Raji (cell line): ENCODE data around the gene CAMSAP3.

ENCODE experiments used
- POLR2A ChIP-seq: IDR thresholded peaks from 2 replicates; pipeline ENCODE4 v1.6.1; 2011; ENCODE audit warnings: low read depth, low read length, control low read depth; ENCODE audit not compliant: insufficient read depth

The CAMSAP3 gene, protein sequence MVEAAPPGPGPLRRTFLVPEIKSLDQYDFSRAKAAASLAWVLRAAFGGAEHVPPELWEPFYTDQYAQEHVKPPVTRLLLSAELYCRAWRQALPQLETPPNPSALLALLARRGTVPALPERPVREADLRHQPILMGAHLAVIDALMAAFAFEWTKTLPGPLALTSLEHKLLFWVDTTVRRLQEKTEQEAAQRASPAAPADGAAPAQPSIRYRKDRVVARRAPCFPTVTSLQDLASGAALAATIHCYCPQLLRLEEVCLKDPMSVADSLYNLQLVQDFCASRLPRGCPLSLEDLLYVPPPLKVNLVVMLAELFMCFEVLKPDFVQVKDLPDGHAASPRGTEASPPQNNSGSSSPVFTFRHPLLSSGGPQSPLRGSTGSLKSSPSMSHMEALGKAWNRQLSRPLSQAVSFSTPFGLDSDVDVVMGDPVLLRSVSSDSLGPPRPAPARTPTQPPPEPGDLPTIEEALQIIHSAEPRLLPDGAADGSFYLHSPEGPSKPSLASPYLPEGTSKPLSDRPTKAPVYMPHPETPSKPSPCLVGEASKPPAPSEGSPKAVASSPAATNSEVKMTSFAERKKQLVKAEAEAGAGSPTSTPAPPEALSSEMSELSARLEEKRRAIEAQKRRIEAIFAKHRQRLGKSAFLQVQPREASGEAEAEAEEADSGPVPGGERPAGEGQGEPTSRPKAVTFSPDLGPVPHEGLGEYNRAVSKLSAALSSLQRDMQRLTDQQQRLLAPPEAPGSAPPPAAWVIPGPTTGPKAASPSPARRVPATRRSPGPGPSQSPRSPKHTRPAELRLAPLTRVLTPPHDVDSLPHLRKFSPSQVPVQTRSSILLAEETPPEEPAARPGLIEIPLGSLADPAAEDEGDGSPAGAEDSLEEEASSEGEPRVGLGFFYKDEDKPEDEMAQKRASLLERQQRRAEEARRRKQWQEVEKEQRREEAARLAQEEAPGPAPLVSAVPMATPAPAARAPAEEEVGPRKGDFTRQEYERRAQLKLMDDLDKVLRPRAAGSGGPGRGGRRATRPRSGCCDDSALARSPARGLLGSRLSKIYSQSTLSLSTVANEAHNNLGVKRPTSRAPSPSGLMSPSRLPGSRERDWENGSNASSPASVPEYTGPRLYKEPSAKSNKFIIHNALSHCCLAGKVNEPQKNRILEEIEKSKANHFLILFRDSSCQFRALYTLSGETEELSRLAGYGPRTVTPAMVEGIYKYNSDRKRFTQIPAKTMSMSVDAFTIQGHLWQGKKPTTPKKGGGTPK

DNA sequence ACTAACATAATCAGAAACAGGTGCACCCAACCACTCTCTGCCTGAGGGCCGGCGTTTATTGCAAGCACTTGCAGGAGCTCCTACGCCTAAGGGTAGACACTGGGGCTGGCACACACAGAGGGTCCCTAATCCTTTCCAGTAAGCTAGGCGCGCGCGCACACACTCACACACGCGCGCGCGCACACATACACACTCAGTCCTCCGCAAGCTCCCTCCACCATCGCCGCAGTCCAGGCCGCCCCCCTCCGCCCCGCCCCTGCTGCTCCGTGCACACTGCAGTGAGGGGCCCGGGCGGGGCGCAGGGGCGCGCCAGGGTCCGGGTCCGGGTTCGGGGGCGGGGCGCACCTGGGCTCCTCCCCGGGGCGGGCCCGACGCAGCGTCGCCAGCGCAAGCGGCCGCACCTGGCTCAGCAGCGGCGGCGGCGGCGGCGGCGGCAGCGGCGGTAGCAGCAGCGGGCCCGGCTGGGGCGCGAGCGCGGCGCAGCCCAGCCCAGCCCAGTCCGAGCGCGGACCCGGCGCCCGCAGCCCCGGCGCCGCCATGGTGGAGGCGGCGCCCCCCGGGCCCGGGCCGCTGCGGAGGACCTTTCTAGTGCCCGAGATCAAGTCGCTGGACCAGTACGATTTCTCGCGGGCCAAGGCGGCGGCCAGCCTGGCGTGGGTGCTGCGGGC lies at the start of gene CAMSAP3:
Gene CAMSAP3 (plus strand): TSS at position 398 of the 668 bp plus-strand sequence. CDS start 140 bp downstream, at position 538.
- TF ChIP-seq POLR2A, result no peak

DNA sequence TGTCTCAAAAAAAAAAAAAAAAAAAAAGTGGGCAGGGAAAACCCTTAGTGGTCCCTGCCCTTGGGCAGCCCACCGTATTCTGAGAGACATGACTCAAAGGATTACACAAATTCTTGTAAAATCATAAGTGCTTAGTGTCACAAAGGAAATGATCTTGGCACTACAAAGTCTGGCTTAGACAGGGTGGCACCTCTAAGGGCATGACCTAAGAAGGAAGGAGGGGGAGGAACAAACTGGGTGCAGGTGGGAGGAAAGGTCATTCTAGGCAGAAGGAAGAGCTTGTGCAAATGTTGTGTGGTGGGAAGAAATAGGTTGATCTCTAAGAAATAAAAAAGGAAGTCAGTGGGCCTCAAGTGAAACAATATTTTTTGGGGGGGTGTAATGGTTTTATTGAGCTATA lies 49.8 kb upstream of the CAMSAP3 start:
- no peak for TF ChIP-seq POLR2A

DNA sequence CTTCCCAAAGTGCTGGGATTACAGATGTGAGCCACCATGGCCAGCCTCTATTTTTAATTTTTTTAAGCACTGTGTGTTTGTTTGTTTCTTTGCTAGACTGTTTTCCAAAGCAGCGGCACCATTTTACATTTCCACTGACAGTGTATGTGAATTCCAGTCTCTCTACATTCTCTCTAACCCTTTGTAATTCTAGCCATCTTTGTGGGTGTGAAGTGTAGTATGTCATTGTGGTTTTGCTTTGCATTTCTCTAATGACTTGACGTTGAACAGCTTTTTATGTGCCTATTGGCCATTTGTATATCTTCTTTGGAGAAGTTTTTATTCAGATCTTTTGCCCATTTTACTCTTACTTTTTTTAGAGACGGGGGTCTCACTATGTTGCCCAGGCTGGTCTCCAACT lies 48.5 kb upstream of the CAMSAP3 start:
- TF ChIP-seq POLR2A, result no peak

DNA sequence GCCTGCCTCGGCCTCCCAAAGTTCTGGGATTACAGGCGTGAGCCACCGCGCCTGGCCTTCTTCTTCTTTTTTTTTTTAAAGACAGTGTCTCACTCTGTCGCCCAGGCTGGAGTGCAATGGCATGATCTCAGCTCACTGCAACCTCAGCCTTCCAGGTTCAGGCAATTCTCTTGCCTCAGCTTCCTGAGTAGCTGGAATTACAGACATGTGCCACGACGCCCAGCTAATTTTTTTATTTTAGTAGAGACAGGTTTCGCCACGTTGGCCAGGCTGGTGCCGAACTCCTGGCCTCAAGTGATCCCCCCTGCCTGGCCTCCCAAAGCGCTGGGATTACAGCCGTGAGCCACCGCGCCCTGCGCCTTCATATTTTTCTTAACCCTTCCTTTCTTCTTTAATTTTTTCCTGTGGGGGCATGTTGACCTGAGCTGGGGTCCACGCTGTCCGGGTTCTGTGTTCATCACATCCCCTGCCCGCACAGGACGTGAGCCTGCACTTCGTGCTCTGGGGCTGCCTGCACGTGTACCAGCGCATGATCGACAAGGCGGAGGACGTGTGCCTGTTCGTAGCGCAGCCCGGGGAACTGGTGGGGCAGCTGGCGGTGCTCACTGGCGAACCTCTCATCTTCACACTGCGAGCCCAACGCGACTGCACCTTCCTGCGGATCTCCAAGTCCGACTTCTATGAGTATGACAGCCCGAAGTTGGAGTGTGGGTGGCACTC lies 46.1 kb upstream of the CAMSAP3 start:
- TF ChIP-seq POLR2A, result no peak

DNA sequence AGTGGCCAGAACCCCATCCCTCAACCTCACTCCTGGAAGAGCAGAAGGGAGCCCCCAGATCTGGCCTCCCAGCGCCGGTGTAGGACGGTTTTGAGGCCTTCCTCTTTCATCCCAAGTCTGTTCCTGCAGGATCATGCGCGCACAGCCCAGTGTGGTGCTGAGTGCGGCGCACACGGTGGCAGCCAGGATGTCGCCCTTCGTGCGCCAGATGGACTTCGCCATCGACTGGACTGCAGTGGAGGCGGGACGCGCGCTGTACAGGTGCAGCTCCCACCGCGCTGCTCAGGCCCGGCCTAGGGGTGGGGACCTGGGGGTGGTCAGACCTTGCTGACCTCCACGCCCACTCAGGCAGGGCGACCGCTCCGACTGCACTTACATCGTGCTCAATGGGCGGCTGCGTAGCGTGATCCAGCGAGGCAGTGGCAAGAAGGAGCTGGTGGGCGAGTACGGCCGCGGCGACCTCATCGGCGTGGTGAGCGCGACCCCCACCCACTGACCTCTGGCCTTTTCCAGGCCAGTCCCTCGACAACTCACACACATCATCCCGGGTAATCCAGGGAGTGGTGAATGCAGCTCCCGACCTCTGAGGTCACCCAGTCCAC lies 45.4 kb upstream of the CAMSAP3 start:
- TF ChIP-seq POLR2A, result no peak

DNA sequence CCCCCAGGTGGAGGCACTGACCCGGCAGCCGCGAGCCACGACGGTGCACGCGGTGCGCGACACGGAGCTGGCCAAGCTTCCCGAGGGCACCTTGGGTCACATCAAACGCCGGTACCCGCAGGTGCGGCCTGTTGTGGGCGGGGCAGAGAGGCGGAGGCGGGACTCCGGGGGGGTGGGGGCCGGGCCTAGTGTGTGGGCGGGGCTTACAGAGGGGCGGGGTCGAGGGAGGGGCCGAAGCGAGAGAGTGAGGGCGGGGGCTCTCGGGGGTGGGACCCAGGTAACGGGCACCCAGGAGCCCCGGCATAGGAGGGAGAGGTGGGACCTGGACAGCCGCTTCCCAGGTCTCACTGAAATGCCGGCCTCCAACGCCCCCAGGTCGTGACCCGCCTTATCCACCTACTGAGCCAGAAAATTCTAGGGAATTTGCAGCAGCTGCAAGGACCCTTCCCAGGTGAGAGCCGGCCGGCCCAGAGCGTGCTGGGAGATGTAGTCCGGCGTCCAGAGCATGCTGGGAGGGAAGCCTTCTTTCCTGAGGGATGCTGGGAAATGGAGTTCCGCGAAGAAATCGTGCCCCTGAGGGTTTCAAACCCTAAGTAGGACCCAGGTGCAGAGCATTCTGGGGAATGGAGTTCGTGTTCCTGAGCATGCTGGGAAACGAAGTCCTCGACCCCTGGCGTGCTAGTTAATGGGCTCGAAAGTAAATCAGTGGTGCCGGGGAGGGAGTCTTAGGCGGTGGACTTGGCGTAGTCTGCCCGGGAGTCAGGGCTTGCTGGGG lies 44.5 kb upstream of the CAMSAP3 start:
- TF ChIP-seq POLR2A, result no peak

DNA sequence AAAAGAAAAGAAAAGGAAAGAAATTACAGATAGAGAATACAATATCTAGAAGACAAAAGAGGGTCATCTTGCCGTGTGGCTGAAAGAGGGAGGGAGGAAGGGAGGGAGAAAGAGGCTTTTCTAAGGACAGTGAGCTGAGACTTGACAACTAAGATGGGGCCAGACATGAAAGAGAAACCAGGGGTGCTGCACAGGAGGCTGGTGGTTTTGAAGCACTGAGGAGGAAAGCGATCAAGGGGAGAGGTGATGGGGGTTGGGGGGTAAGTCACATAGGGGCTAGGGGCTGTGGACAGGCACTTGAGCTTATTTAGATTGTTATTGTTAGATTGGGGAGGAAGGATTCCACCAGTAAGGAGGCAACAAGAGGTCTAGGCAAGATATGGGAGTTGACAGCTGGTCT lies 42.9 kb upstream of the CAMSAP3 start:
- no peak for TF ChIP-seq POLR2A

DNA sequence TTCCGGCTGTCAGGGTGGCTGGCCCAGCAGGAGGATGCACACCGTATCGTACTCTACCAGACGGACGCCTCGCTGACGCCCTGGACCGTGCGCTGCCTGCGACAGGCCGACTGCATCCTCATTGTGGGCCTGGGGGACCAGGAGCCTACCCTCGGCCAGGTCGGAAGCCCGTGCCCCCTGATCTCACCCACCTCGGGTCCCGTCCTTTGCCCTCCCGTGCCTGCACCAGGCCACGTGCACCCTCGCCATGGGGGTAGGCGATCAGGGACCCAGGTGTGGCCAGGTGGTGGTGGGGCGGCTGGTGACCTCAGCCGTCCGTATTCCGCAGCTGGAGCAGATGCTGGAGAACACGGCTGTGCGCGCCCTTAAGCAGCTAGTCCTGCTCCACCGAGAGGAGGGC lies 41.1 kb upstream of the CAMSAP3 start:
- no peak for TF ChIP-seq POLR2A

DNA sequence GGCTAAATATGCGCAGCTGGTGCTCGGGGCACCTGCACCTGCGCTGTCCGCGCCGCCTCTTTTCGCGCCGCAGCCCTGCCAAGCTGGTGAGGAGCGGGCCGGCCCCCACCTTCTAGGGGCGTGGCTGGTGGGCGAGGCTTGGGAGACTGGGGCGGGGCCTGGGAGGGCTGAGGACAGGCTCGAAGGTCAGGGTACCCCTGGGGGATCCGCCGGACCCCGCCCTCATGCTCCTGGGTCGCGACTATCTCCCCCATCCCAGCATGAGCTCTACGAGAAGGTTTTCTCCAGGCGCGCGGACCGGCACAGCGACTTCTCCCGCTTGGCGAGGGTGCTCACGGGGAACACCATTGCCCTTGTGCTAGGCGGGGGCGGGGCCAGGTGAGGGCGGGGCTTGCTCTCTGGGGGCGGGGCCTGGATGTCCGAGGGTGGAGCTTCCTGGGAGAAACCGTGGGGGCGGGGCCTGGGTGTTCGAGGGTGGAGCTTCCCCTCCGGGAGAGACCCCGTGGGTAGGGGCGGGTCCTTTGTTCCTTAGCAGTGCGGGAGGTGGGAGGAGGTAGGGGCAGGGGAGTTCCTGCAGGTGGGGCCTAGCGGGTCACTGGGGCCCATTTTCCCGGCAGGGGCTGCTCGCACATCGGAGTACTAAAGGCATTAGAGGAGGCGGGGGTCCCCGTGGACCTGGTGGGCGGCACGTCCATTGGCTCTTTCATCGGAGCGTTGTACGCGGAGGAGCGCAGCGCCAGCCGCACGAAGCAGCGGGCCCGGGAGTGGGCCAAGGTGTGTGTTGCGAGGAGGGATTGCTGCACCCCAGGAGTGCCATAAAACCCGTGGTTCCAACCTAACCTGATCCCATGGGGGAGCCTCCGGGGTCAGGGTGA lies 40.4 kb upstream of the CAMSAP3 start:
- no peak for TF ChIP-seq POLR2A

DNA sequence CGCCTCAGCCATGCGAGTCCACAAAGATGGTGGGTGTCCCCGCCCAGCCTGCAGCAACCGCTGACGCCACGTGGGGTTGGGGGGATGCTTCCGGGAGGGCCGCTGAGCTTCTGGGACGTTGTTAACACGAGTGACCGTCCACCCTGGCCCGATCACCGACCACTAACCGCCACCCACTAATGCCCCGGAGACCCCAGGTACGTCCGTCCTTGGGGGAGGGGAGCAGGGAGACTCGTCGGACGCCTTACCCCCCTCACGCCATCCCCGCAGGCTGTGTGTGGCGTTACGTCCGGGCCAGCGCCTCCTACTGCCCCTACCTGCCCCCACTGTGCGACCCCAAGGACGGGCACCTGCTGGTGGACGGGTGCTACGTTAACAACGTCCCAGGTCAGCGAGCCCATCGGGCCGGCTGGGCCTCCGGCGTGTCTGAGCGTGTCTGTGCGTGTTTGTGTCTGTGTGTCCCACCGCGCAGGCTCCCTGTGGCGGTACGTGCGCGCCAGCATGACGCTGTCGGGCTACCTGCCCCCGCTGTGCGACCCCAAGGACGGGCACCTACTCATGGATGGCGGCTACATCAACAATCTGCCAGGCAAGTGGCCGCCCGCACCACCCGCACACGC lies 38.9 kb upstream of the CAMSAP3 start:
- TF ChIP-seq POLR2A, result no peak

DNA sequence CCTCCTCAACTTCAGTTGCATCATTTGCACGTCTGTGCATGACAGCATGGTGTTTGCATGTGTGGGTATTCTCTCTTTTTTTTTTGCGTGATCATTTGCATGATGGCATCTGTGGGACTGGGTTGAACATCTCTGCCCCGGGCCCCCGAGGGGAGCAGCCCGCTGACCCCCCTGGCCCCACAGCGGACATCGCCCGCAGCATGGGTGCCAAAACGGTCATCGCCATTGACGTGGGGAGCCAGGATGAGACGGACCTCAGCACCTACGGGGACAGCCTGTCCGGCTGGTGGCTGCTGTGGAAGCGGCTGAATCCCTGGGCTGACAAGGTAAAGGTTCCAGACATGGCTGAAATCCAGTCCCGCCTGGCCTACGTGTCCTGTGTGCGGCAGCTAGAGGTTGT lies 37.0 kb upstream of the CAMSAP3 start:
- no peak for TF ChIP-seq POLR2A

DNA sequence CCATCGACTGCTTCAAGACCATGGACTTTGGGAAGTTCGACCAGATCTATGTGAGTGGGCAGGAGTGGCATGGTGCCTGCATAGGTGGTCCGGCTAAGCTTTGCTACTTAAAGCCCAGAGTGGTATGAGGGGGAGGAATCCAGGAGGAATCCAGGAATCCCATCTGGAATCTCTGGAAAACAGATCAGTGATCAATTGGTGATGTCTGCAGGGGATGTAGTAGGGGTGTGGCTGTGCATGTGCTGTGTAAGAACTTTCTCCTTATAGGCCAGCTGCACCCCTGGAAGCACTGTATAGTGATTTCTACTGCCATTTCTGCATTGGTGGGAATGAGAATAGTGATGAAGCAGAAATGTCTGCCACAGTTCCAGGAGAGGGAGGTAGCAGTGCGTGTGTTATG lies 36.6 kb upstream of the CAMSAP3 start:
- no peak for TF ChIP-seq POLR2A

DNA sequence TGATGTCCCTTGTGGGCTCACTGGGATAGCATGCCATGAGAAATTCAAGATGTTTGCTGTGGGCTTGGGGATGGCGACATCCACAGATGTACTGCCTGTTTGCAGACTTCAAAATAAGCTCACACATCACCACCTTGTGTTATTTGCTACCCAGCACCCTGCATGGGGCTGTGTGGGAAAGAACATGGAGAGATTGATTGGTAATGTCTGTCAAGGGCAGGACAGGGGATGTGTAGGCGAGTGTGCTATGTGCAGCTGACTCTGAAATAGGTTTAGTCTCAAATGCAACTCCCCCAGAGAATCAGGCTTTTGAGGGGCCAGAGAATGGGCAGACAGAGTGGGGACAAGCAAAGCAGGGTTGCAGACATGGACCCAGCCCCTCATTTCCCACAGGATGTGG lies 35.4 kb upstream of the CAMSAP3 start:
- TF ChIP-seq POLR2A, result no peak
